Measurements from ENCODE around the gene SLC35G3. TPM values are rescaled to one million over a fixed set of nuclear protein-coding genes. Genes with fewer than 3 reads are reported as not detected.

The SLC35G3 gene
- total and polyA plus RNA-seq, 2 of the 4 experiments (the other 2 are of a cell fraction) = not detected

- Histone ChIP-seq H3K56ac (ENCODE audit: extremely low read depth, insufficient read depth, low read length) (no peak overlapping the region), H3K4me1 (ENCODE audit: control insufficient read depth, insufficient read depth, low read length) (peaks cover 4% of the 10 kb centered on the region; the same call in 1 of the 2 replicates), H3K9me1 (ENCODE audit: insufficient read depth, low read length) (0 out of 2 replicates have a peak, but pooled peaks cover 5% of the 10 kb centered on the region), H3K4ac (ENCODE audit: low read depth, low read length) (no peak overlapping the region), H3K9ac (ENCODE audit: low read depth, low read length) (no peak overlapping the region), H3K36me3 (ENCODE audit: control insufficient read depth, insufficient read depth, low read length) (no peaks in the 10 kb centered on the region), H3K23ac (ENCODE audit: low read depth, low read length) (no peak overlapping the region), H2BK15ac (ENCODE audit: low read depth, low read length) (no peak overlapping the region), H4K5ac (ENCODE audit: low read depth, low read length) (no peak overlapping the region), H2AK5ac (ENCODE audit: low read depth, low read length) (no peak overlapping the region), H3K9me3 (ENCODE audit: control insufficient read depth, insufficient read depth, low read length) (no peaks in the 10 kb centered on the region), H3K27ac (ENCODE audit: insufficient read depth, low read length) (no peak overlapping the region), H3K14ac (replicated peaks; ENCODE audit: low read depth, low read length) (no peak overlapping the region), H3K18ac (ENCODE audit: low read depth, low read length) (no peak overlapping the region), H3K4me3 (ENCODE audit: insufficient read depth, low read depth, low read length) (no peak overlapping the region), H4K20me1 (ENCODE audit: insufficient read depth, low read length) (no peaks in the 10 kb centered on the region), H3K79me1 (ENCODE audit: low read depth in 1 of 2, low read length in 2 of 2) (no peaks in the 10 kb centered on the region), H2BK20ac (ENCODE audit: low read depth, low read length) (no peak overlapping the region), H3K27me3 (ENCODE audit: control insufficient read depth, insufficient read depth, low read length) (peaks cover 4% of the 10 kb centered on the region; the same call in 1 of the 2 replicates), H2BK5ac (ENCODE audit: low read depth, low read length, poor library complexity, severe bottlenecking) (no peak overlapping the region), H3K4me2 (ENCODE audit: low read depth, low read length) (no peak overlapping the region), H2AFZ (replicated peaks; ENCODE audit: low read length, poor library complexity) (no peak overlapping the region), H4K8ac (ENCODE audit: low read depth in 2 of 2, low read length in 2 of 2) (no peak overlapping the region), H4K91ac (ENCODE audit: insufficient read depth, low read depth, low read length) (no peak overlapping the region), H2AK9ac (replicated peaks; ENCODE audit: low read depth, low read length, poor library complexity) (no peak overlapping the region), H2BK120ac (ENCODE audit: low read depth, low read length) (no peak overlapping the region)
- in situ Hi-C loops (cut with MboI; ENCODE audit: low sequenced_read_pairs) (no loop called here), intact Hi-C loops (cut with micrococcal nuclease) (loop anchor here (1.0 to 10.0 kb wide), 6 partner anchors 70 to 575 kb away; partner anchors contain the start of genes SLFN12 and SLFN5), dilution Hi-C loops (cut with HindIII; ENCODE audit: low sequenced_read_pairs, unreplicated experiment) (no loop called here)
- CTCF ChIA-PET = interaction anchor here (1.0 kb wide), 1 partner anchor 369 kb away, joined by 3 read pairs; no protein-coding TSS in a partner anchor
- peak; percentile 32 for DNase-seq
- POLR2A ChIA-PET (ENCODE audit: unreplicated experiment) = no interaction called here
- peak; percentile 48 for ATAC-seq (ENCODE audit: low read depth)
- WGBS, 2 experiments (ENCODE audit: extremely low coverage in 2 of 2, insufficient read length in 1 of 2) = no CpG with 5 or more reads among the region's 2 CpGs
- TF ChIP-seq BHLHE40 (IDR thresholded peaks at IDR 0.05; ENCODE audit: low read depth, low read length) (no peak), MXI1 (IDR thresholded peaks at IDR 0.05; ENCODE audit: borderline replicate concordance, low read depth, low read length) (no peak), CTCF (conservative IDR thresholded peaks at IDR 0.05; ENCODE audit: low read depth, low read length) (no peak), CEBPB (IDR thresholded peaks at IDR 0.05; ENCODE audit: low read depth, low read length) (peak; percentile 79)
- TF ChIP-seq, protein P1, sequence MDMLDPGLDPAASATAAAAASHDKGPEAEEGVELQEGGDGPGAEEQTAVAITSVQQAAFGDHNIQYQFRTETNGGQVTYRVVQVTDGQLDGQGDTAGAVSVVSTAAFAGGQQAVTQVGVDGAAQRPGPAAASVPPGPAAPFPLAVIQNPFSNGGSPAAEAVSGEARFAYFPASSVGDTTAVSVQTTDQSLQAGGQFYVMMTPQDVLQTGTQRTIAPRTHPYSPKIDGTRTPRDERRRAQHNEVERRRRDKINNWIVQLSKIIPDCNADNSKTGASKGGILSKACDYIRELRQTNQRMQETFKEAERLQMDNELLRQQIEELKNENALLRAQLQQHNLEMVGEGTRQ (IDR thresholded peaks at IDR 0.05; ENCODE audit: low read depth, low read length) = peak; percentile 38; the same call in 1 of the 2 replicates
- no TSS peak for BruUV-seq (replicated peaks)
Measured at GRCh38 chr17:35171834-35172233, 22.4 kb downstream of the SLC35G3 start.
